Chondrocyte (in vitro differentiated cells): ENCODE measurements around the gene C3orf38. TPM values are rescaled to one million over a fixed set of nuclear protein-coding genes. Genes with fewer than 3 reads are reported as not detected.
A peak's percentile ranks its signal among the peaks of the same experiment; 100 is the strongest.

Experiments used
- DNase-seq: peaks from one replicate; pipeline ENCODE4 v3.0.0; 2021; ENCODE audit warnings: mixed read lengths, low spot score
- H3K27ac Mint-ChIP-seq: one replicate; pipeline ENCODE4 v1.8.0; 2021; ENCODE audit warnings: mild to moderate bottlenecking, moderate library complexity, mixed read lengths; ENCODE audit not compliant: unreplicated experiment
- H3K27me3 Mint-ChIP-seq: 2 replicates; pipeline ENCODE4 v1.8.0; 2021; ENCODE audit warnings: low read depth, mixed read lengths
- H3K36me3 Mint-ChIP-seq: 2 replicates; pipeline ENCODE4 v1.8.0; 2021; ENCODE audit warnings: low read depth, mixed read lengths
- H3K4me1 Mint-ChIP-seq: 2 replicates; pipeline ENCODE4 v1.8.0; 2021; ENCODE audit warnings: low read depth, mild to moderate bottlenecking, mixed read lengths
- H3K4me3 Mint-ChIP-seq: one replicate; pipeline ENCODE4 v1.8.0; 2021; ENCODE audit warnings: mild to moderate bottlenecking, moderate library complexity, mixed read lengths; ENCODE audit not compliant: unreplicated experiment
- H3K9me3 Mint-ChIP-seq: 2 replicates; pipeline ENCODE4 v1.8.0; 2021; ENCODE audit warnings: low read depth, mixed read lengths
- CTCF ChIP-seq: fragments of 200-600 bp; sonication (generic); IDR thresholded peaks from 2 replicates; pipeline ENCODE4 v1.5.0; 2021; ENCODE audit warnings: antibody characterized with exemption, mild to moderate bottlenecking, moderate library complexity
- long read RNA-seq: library from polyadenylated mRNA; stranded (forward); transcript quantifications from one replicate; pipeline ENCODE4 v2.0.0, GENCODE V29; 2021
- total RNA-seq: library from RNA; stranded (reverse); gene quantifications from 3 replicates; pipeline ENCODE4 v1.2.1, GENCODE V29; 2021

The C3orf38 gene
- total RNA-seq = 25.4 to 28.6 TPM (median 27.0 TPM) in 3 replicates
- long read RNA-seq, transcript C3orf38-201 (3 exons, 2,633 nt) = major isoform, 28 of 39 reads
- long read RNA-seq, partial matches to known transcripts = 0 of 39 reads
- long read RNA-seq, other reads (novel, unspliced or antisense) = 11 of 39 reads

GRCh38 chr3:88149509-88150362 is at the start of gene C3orf38:
Gene C3orf38, plus strand, starts transcription at chr3:88149959. Its CDS starts 94 bp downstream, at chr3:88150053.
- Mint-ChIP-seq H3K9me3 (no peaks in the 10 kb centered on the region), H3K27ac (peak within 1 kb of the TSS; percentile 99)

GRCh38 chr3:88101142-88101541 is 48.6 kb upstream of the C3orf38 start:
- peaks cover 25% of the 10 kb centered on the region for H3K4me1 Mint-ChIP-seq
- peaks cover 11% of the 10 kb centered on the region for H3K9me3 Mint-ChIP-seq
- H3K27me3 Mint-ChIP-seq = no peaks in the 10 kb centered on the region
- DNase-seq = no peak
- no peak overlapping the region for H3K4me3 Mint-ChIP-seq
- peaks cover 11% of the 10 kb centered on the region for H3K36me3 Mint-ChIP-seq
- peak overlapping the region; percentile 79 for H3K27ac Mint-ChIP-seq
- TF ChIP-seq CTCF = no peak

More at GRCh38 chr3:88149509-88150362, at the start of gene C3orf38:
- peak; percentile 95 for DNase-seq
- H3K36me3 Mint-ChIP-seq = peaks cover 3% of the 10 kb centered on the region
- peak within 1 kb of the TSS; percentile 94 for H3K4me3 Mint-ChIP-seq
- no peak for TF ChIP-seq CTCF
- H3K4me1 Mint-ChIP-seq = peaks cover 24% of the 10 kb centered on the region
- H3K27me3 Mint-ChIP-seq = no peaks in the 10 kb centered on the region

- Mint-ChIP-seq H3K36me3 (no peaks in the 10 kb centered on the region), H3K27ac (no peak overlapping the region), H3K4me3 (no peak overlapping the region), H3K4me1 (peaks cover 25% of the 10 kb centered on the region), H3K9me3 (peaks cover 9% of the 10 kb centered on the region), H3K27me3 (no peaks in the 10 kb centered on the region)
- no peak for TF ChIP-seq CTCF
- no peak for DNase-seq
Measured at GRCh38 chr3:88105325-88105724, 44.4 kb upstream of the C3orf38 start.

GRCh38 chr3:88112289-88112688 is 37.5 kb upstream of the C3orf38 start:
- no peak for TF ChIP-seq CTCF
- Mint-ChIP-seq H3K27me3 (no peaks in the 10 kb centered on the region), H3K4me3 (no peak overlapping the region), H3K4me1 (peaks cover 7% of the 10 kb centered on the region), H3K27ac (no peak overlapping the region), H3K9me3 (no peaks in the 10 kb centered on the region), H3K36me3 (peaks cover 1% of the 10 kb centered on the region)
- DNase-seq = no peak

GRCh38 chr3:88113311-88114162 is 36.2 kb upstream of the C3orf38 start:
- H3K4me3 Mint-ChIP-seq = no peak overlapping the region
- peaks cover 7% of the 10 kb centered on the region for H3K4me1 Mint-ChIP-seq
- no peaks in the 10 kb centered on the region for H3K9me3 Mint-ChIP-seq
- H3K36me3 Mint-ChIP-seq = peaks cover 1% of the 10 kb centered on the region
- DNase-seq = no peak
- H3K27ac Mint-ChIP-seq = peak overlapping the region; percentile 58
- H3K27me3 Mint-ChIP-seq = no peaks in the 10 kb centered on the region
- peak; percentile 87 for TF ChIP-seq CTCF
